Measurements from ENCODE around the gene CCDC85C.

Gene CCDC85C

DNA sequence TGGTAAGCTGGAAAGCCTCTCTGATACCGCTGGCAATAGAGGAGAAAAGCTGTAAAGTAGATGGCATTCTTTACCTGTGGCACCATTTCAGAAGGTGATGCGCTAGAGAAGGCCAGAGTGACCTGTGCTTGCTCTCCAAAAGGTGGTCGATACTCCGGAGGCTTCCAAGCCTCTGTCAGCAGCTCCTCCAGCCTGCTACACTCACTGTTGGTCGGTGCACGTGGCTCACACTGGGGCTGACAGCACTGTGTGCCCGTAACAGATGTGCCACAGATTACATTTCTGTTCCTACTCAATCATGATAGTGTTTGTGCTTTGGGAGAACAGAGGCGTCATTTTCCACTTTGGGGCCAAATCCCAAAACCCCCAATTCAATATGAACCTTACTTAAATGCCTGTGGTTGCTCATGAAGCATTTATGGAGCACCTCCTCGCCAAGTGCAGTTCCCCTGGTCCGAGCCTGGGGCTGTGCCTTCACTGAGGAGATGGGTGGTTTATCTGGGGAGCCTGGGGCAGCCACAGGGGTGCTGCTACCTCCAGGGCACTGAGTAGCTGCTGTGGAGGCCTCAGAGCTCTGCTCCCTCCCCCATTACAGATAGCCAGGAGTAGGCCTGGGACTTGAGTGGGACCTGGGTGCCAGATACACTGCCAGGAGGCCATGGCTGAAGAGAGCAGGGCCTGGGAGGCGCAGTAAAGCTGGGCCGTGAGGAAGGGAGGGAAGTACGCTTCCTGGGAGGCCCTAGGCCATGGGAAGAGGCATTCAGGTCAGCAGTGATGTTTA is 96.0 kb downstream of the CCDC85C start:
- no peak for DNase-seq

DNA sequence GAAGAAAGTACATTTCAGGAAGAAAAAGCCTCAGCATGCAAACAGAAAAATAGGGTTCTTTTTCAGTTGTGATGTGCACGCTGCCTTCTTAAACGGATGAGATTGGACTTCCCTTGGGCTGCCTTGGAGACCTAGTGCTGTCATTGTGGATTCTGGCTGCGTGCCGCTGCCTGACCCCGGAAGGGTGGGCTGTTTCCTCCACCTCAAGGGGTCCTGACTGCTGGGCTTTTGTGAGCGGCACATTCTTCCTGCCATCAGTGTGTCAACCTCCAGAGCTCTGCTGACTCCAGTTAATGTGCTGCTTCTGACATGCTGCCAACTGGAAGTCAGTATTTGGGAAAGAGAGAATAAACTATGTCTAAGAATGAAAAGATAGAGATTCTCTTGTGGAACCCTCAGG is 97.7 kb downstream of the CCDC85C start:
- DNase-seq: no peak

DNA sequence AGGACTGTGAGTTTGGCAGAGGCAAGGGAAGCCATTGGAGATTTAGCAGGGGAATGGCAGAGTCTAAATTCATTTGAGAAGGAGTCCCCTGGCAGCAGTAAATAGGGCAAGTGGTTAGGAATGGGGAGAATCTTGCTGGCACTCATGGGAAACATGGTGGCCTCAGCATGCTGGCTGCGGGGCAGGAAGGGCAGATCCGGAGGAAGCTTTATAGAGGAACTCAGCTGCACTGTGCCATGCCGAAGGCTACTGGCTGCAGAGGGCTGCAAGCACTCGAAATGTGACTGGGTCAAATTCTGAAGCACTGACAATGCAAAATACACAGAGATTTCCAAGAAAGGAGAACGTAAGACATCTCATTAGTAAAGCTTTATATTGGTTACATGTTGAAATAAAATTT is 98.9 kb downstream of the CCDC85C start:
- DNase-seq: no peak

DNA sequence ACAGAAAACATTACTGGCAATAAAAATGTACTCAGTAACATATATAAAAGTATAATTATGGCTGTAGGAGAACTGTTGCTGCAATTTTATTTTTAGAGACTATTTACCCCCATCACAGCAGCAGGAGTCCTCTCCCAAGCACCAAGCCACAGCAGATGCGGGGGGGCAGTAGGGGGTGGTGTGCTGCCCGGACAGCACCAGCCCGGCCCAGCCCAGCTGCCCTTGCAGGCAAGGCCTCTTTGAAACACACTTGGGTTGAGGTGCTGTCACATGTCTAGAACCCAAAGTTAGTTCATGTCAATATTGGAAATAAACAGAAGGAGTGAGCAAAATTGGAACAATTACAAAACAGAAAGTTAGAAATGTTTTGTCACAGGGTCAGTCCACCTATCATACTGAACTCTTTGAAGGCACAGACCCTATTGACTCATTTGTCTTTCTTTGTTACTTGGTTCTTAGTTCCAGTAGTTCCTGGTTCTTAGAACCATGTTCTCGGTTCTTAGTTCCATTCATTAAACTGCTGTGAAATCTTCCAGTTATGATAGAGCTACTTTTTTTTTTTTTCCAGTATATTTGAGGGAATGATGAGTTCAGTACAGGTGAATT is 100.1 kb downstream of the CCDC85C start:
- DNase-seq: no peak

DNA sequence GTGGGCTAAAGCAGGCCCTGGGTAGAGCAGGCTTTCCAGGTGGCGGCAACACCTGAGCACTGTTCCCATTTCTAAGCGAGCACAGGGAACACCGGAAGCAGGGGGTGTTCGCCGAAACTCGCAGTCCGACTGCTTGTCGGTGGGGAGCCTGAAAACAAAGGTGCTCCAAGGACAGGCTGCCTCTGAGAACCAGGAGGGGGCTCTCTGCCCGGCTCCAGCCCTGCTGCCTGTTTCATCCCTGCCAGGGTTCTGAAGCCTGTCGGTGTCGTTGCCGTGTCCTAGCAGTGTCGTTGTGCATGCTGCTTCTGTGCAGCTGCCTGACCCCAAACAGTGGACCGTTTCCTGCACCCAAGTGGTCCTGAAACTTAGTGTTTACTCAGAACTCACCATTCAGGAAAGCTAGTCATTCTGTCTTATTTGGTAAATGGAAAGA is 101.0 kb downstream of the CCDC85C start:
- DNase-seq: no peak

DNA sequence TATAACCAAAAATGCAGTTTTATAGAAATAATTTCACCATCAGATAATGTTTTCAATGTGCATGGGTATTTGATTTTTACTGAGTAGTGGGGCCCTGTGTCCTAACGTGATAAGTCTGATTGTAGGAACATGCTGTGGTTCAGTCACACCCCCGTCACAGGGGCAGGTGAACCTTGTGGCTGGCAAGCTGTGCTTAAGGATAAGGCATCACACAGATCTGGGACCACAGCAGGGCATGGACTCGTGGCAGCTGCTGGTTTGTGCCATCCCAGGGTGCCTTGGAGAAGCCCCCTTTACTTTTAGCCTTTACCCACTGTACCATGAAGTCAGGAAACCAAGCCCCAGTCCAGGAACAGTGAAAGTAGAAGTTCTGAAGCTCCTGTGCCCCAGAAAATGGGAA is 106.1 kb downstream of the CCDC85C start:
- no peak for DNase-seq

DNA sequence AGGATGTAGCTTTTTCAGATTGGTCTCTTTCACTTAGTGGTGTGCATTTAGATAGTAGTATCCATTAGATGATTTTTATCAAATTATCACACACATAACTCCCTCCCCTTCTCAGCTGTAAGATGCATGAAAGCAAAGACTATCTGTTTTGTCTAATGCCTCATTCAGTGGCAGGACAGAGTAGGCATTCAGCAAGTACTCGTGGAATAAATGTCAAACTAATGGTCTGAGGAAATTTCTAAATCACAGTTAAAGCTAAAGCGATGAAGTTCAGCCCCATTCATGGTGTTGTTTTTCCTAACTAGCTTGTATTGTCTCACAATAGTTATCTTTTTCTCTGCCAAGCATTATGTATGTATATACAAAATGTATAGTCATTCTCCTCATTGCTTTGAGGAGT is 106.7 kb downstream of the CCDC85C start:
- no peak for DNase-seq

DNA sequence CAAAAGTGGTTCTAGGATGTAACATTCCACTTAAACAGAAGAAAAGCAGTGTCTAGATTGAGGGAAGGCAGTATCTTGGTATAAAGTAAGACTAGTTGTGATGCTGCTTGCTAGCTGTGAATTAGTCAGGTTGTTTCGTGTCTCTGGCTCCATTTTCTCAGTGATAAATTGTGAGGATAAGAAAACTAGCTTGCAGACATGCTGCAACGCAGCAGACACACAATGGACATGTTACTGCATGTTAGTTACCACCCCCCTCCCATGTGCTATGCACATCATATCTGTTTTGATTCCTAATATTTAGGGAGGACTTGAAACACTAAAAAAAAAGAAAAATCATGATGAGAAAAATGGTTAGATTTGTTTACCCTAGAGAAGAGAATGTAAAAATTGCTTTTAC is 119.9 kb downstream of the CCDC85C start:
- DNase-seq: no peak

DNA sequence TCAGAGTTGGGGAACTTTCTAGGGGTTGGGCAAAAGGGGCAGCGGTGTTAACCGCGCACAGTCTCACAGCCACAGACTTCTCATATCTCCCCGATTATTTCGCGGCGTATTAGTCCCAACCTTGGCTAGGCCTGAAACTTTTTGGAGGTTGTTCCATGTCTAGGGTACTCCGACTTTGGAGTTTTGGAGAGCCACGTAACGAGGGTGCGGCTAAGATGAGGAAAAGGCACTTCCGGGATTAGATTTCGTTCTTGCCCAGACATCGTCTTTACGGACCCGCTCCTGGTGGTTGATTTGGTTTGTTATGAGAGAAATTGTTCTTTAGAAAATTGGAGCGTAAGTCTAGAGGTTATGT is 122.3 kb downstream of the CCDC85C start:
- no peak for DNase-seq

DNA sequence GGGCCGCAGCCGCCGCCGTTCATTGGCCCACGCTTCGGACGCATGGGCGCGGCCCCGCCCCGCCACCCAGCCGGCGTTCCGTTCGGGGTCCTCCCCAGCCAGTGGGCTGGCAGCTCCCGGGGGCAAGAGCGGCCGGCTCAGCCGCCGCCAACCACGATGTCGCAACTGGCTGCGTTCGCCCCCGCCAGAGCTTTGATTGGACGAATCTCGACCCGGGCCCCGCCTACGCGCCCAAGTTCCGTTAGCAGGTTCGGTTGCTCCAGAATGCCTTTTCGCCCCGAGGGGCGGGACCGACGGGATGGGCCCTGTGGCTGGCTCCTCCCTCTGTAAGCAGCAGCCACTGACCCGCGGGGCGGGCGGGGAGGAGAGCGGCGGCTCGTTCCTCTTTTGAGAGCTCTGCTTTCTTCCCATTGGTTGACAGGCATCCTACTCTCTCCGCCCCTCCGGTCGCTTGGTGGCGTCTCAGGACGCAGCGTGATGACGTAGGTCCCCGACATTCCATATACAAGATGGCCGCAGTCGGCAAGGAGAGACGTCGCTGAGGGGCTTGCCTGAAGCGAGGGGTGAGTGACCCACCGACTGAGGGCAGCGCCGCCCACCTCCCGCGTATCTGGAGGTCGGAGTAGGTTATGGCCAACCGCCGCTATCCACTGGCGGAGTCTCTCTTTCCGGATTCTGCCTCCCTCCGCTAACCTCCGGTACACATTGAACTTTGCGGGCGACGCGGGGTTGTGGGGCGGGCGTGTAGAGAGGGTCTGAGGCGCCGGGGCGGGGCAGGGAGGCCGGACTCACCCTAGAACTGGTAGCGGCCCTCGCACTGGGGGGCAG is 122.9 kb downstream of the CCDC85C start, which contains the start of gene CCNK:
Gene CCNK, plus strand, starts transcription at position 493 of the 828 bp plus-strand sequence. CDS start 11,269 bp downstream, outside the sequence.
- DNase-seq: peak; percentile 99

DNA sequence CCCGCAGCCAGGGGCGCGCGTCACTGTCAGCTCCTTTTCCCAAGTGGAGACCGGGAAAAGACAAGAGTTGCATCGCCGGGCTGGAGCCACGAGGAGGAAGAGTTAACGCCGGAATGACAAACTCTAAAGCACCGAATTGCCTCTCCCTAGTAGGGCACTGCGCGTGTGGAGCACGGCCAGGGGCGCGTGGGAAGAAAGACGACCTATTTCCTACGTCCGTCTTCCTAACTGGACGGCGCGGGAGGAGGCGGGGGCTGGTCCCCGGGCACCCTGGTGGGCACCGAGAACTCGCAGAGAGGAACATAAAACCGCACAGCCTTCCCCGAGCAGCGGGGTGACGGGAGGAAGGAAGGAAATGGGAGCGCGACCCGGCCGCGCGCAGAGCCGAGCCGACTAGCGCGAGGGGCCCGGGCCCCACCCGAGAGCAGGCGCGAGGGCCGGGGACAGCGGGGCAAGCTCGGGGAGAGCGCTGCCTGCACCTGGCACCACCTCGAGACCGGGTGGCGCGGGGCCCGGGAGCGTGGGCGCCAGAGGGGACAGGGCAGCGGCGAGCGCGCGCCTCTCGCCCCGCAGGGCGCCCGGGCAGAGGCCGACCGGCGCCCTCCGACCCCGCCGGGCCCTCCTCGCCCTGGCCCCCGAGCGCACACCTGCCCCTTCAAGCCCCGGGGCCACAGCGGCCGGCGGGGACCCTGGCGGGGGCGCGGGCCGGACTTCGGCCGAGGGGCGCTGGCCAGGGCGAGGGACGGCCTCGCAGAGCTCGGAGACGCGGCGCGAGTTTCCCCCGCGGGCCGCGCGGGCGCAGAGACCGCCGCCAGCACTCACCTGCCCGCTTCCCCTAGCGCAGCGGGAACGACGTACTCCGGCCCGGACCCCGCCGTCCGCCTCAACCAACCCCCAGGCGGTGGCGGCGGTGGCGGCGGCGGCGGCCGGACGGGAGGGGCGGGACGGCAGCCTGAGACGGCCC is 123.8 kb downstream of the CCDC85C start, which contains the start of gene SETD3:
Gene SETD3, minus strand, starts transcription at position 954 of the 964 bp plus-strand sequence. CDS start 15,054 bp downstream, outside the sequence.
- peak; percentile 12 for DNase-seq

DNA sequence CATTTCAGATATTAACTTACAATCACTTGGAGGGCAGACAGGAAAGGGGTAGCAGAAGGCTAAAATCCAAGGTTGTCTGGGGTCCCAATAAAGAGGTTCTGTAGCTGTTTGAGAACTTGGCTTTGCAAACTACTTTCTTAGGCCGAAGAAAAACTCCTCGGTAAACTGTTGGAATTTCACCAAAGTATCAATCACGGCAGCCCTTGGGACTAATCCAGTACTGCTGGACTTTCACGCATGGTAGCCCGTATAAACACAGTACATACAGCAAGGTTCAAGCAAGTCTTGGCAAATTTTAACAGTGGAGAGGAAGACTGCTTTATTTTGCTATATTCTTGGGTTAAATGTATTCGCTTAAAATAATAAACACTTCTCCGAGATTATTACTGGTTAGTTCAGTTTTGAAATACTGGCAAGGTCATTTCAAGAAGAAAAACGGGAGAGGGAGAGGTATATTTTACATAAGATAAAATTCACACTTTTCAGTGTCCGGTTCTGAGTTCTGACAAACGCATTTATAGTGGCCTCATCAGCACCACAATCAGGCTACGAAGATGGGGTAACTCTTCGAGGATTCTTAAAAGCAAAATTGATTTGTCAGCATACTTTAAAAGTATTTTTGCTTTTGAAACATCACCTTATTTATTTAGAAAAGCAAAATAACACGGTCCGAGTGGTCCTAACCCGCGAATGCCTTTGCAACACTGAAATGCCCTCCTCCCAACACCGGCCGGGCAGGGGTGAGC is 124.7 kb downstream of the CCDC85C start:
- DNase-seq: no peak

DNA sequence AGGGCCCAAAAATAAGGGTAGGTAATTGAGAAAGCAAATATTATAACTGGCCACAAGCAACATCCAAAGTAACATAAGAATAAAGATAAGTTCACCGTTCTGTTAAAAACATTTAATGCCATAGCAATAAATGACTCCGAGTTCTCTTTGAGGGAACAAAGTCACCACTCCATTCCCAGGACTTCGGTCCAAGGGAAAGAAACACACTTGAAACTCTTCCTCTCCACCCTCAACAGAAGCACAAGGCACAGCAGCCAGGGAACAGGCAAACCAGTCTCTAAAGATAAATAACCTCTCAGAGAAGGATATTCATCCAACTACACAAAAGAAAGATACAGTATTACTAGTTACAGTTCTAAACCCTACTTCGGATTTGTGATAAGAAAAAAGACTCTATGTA is 125.9 kb downstream of the CCDC85C start:
- no peak for DNase-seq

DNA sequence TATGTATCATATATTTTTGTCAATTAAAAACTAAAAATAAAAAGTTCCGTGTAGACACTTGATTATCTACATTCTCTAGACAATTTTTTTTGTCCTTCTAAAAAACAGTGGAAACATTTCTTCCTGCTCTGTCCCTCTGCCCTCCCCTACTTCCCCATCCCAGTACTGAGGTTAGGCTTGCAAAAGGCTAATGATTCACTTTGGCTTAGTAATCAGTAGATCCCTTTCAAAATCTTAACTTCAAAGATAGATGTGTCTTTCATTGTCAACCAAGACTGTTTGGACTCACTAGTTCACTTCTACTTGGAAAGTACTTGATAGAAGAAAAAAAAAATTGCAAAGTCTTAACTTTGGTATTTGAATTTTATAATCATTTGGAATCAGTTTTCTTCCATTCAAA is 127.1 kb downstream of the CCDC85C start:
- DNase-seq: no peak

DNA sequence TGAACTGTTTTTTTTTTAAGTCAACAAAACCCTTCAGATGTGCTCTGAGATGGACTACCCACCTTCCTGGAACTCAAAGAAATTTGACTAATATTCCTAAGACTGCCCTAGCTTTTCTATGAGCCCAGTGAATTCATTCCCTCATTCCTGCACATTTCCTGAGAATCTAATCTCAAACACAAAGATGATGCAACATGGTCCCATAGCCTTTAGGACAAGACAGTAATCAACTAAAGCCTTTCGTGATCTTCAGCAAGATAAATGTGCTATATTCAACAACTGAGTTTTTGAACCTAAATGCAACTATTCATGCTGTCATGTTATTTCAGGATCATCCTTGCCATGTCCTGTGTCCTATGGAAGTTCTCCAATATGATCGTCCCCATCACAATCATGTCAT is 128.3 kb downstream of the CCDC85C start:
- DNase-seq: no peak

DNA sequence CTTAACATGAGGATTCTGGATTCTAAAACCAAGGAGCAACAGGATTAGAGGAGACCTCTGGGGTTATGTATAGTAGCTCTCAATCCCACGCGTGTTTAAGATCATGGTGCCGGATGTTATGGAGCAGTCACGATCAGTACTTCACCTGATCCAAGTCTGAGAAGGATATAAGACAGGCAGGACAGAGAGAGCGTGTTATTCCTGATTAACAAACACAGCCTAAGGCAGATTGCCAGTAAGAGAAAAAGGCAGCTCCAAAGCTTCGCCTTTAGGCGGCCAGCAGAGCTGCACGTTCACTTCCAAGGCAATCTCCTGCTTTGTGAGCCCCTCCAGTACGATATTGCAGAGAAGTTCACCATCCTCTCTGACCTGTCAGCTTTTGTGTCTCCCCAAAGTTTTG is 128.8 kb downstream of the CCDC85C start:
- DNase-seq: no peak

DNA sequence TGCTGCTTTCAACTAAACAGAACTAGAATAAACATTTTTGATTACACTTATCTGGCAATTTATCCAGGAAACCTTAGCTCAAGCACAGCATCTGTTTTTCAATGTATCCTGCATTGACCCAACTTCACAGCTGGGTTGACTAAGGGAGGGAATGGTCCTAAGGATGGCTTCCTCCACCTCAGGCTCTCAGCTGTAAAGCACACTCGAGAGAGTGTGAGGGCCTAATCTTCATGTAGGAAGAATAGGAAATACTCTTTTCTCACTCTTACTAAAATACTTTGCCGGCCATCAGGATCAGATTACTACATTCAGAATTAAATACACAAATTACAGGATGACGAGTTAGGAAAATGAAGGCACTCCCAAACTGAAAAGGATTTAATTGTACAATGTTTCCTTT is 130.5 kb downstream of the CCDC85C start:
- DNase-seq: no peak

DNA sequence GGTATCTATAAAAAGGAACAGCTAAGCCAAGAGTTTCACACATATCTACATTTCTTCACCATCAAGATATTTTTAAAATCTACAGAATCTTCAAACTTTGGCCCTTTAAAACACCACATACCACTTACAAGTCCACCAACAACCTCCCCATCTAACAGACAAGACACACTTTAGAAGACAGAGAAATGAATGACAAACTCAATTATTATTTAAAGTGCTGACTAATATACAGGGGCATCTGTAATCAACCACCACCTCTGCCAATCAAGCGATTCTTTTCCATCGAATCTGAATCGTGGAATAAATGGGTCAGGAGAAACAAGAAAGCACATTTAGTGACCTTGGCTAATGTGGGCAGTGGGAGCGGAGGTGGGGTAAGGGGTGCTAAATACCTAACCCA is 131.1 kb downstream of the CCDC85C start:
- DNase-seq: no peak

DNA sequence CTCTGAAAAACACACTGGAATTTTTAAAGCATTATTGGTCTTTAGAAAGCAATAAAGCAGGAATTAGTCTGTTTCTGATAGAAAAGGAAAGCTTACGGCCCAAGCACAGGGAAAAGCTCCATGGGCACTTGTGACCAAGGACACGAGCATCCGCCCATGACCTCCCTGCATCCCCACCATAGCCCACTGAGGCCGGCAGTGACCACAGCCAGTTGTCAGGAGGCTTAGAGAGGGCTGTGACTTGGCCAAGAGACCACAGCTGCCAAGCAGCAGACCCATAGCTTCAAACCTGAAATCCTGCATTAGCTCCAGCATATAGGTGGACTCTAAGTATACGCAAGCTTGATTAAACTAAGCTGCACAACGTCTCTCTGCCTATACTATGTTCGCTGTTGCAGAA is 132.3 kb downstream of the CCDC85C start:
- no peak for DNase-seq

DNA sequence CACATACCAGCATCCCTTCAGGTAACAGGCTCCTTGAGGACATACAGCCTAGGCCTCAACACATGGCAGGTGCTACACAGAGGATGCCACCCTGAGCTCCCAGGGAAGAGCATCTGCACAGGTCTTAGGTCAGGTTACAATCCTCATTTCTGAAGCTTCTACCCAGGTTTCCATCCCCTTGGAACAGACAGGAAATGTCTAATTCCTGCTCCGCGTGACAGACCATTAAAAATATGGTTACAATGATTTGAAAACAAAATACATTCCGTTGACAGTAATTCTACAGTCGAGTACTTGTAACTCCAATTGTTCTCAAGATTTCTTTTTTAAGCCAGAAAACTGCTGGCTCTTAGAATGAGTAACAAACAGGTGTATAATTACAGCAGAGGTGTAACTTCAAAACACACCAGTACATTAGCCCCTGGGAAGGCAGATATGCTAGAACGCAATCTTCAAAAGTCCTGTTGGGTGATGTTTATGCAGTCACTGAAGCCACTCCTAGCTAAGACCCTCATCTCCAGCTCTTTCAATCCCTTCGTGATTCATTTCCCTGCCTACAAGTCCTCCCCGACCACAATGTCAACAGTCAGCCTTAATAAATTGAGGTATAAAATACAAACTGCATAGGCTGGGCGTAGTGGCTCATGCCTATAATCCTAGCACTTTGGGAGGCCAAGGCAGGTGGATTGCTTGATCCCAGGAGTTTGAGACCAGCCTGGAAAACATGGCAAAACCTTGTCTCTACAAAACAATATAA is 135.0 kb downstream of the CCDC85C start:
- DNase-seq: peak; percentile 77

DNA sequence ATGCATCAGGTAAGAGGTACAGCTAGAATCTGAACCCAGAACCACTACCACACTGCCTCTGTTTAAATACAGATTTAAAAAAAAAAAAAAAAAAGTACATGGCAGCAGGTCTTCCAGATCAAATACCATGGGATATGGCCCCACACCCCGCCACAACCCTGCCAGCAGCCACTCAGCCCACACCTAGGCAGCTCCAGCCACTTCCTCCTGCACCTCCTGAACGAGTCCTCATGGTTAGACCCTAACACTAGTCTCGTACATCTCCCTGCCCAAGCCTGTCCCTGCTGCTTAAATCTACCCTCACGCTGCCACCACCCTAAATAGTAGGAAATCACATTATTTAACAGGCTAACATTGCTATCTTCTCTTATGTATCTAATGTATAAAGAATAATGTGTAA is 135.9 kb downstream of the CCDC85C start:
- no peak for DNase-seq

Measured in NCI-H2171 (cell line).